Kidney (tissue), 14 donors: ENCODE measurements around the gene FPGS. TPM values are rescaled to one million over a fixed set of nuclear protein-coding genes. Genes with fewer than 3 reads are reported as not detected.

Source experiments
- DNase-seq, 5 donors: peaks; one replicate each; pipeline ENCODE4 v3.0.0-alpha.2; 2013 to 2020
- FAIRE-seq: peaks from 2 replicates; lab custom pipeline; 2012; peaks lifted over from hg19 to GRCh38; lab: Jason Lieb, UNC
- H3K27ac ChIP-seq, 2 donors: one replicate each; pipeline ENCODE4 v1.7.0; 2013; ENCODE audit warnings: low read depth in 2 of 2, low read length in 2 of 2, inconsistent platforms in 1 of 2
- H3K27me3 ChIP-seq: one replicate; pipeline ENCODE4 v1.7.1; 2013; ENCODE audit warnings: low read length, inconsistent platforms; ENCODE audit not compliant: control insufficient read depth, insufficient read depth
- H3K36me3 ChIP-seq, 3 donors: one replicate each; pipeline versions ENCODE4 v1.7.0 to v1.7.1; 2013; ENCODE audit warnings: low read length in 3 of 3, control low read depth in 1 of 3, inconsistent platforms in 1 of 3; ENCODE audit not compliant: insufficient read depth in 3 of 3, control insufficient read depth in 2 of 3
- H3K4me1 ChIP-seq, 3 donors: one replicate each; pipeline versions ENCODE4 v1.7.0 to v1.7.1; 2013; ENCODE audit warnings: low read length in 3 of 3, inconsistent platforms in 1 of 3, low read depth in 1 of 3; ENCODE audit not compliant: control insufficient read depth in 2 of 3, insufficient read depth in 2 of 3
- H3K4me3 ChIP-seq, 3 donors: one replicate each; pipeline versions ENCODE4 v1.7.0 to v1.8.1; 2013; ENCODE audit warnings: low read length in 3 of 3, control low read depth in 1 of 3, inconsistent platforms in 1 of 3
- H3K9ac ChIP-seq, 3 donors: one replicate each; pipeline versions ENCODE4 v1.7.0 to v1.7.1; 2013; ENCODE audit warnings: low read length in 3 of 3, control low read depth in 1 of 3, inconsistent platforms in 1 of 3
- H3K9me3 ChIP-seq, 3 donors: one replicate each; pipeline versions ENCODE4 v1.7.0 to v1.7.1; 2013; ENCODE audit warnings: low read length in 3 of 3, control low read depth in 1 of 3, inconsistent platforms in 1 of 3; ENCODE audit not compliant: control insufficient read depth in 2 of 3, insufficient read depth in 1 of 3
- CTCF ChIP-seq: IDR thresholded peaks from 3 replicates; pipeline ENCODE4 v1.5.1; 2012; ENCODE audit warnings: mild to moderate bottlenecking, moderate library complexity, borderline replicate concordance; ENCODE audit not compliant: insufficient read depth; ENCODE audit errors: extremely low read depth
- intact Hi-C: fragments of 100-400 bp; cut with DNase I; formaldehyde crosslinking; loops from one replicate; pipeline ENCODE4 v1.11.1; 2022
- polyA plus RNA-seq: library from polyadenylated mRNA; stranded (reverse); fragments of 350-450 nt; fragmentation: Illumina TruSeq; extraction: RNeasy Lipid Tissue Mini Kit (QIAGEN cat#74804); gene quantifications from one replicate; pipeline ENCODE4 v1.2.3, GENCODE V29; 2014; ENCODE audit warnings: low read depth, low replicate concordance; ENCODE audit not compliant: insufficient read depth
- total RNA-seq: library from RNA; stranded (reverse); fragmentation: NEBNext Ultra II Directional; extraction: Animal tissue kit (Norgen Biotek cat#: 25700); gene quantifications from one replicate; pipeline ENCODE4 v1.2.1, GENCODE V29; 2021
- donor health status: control.
- donor health status: control.
- donor health status: control.
- donor health status: control.
- donor health status: control.
- donor health status: DM: yes; HTN: yes; CAD: no.
- donor health status: Normal renal cell carcinoma (clear cell type).

The FPGS gene
- total and polyA plus RNA-seq, 2 donors from 2014 or later = 44.0 to 77.2 TPM

GRCh38 chr9:127858041-127858512, 55.4 kb downstream of the FPGS start:
- Histone ChIP-seq H3K4me3 (no peak overlapping the region), H3K4me1 (peaks cover 0 to 51% (median 0%) of the 10 kb centered on the region in 3 donors), H3K36me3 (no peaks in the 10 kb centered on the region), H3K27me3 (no peaks in the 10 kb centered on the region), H3K9me3 (no peaks in the 10 kb centered on the region), H3K27ac (peak overlapping the region; percentile 67 to 69), H3K9ac (no peak overlapping the region)
- FAIRE-seq (no peak), DNase-seq (peak in 2 of 5 donors; percentile 45 to 88)
- TF ChIP-seq CTCF = no peak
- intact Hi-C loops = no loop called here

- no peaks in the 10 kb centered on the region for H3K9me3 ChIP-seq
- no peak overlapping the region for H3K4me3 ChIP-seq
- H3K9ac ChIP-seq = no peak overlapping the region
- DNase-seq = no peak
- no peaks in the 10 kb centered on the region for H3K27me3 ChIP-seq
- H3K36me3 ChIP-seq = no peaks in the 10 kb centered on the region
- H3K4me1 ChIP-seq = peaks cover 0 to 51% (median 2%) of the 10 kb centered on the region in 3 donors
- H3K27ac ChIP-seq = peak overlapping the region in 1 of 2 donors; percentile 11
- no peak for TF ChIP-seq CTCF
- FAIRE-seq = no peak
- intact Hi-C loops = no loop called here
These were observed 57.6 kb downstream of the FPGS start for GRCh38 chr9:127860260-127860659.

GRCh38 chr9:127860779-127861178, 58.1 kb downstream of the FPGS start:
- Histone ChIP-seq H3K27ac (peak overlapping the region in 1 of 2 donors; percentile 11), H3K9me3 (no peaks in the 10 kb centered on the region), H3K36me3 (no peaks in the 10 kb centered on the region), H3K4me3 (no peak overlapping the region), H3K9ac (no peak overlapping the region), H3K4me1 (peaks cover under 1 to 50% (median 4%) of the 10 kb centered on the region in 3 donors), H3K27me3 (no peaks in the 10 kb centered on the region)
- FAIRE-seq = no peak
- TF ChIP-seq CTCF = no peak
- intact Hi-C loops = no loop called here
- DNase-seq = no peak
